Ecto neural progenitor cell (in vitro differentiated cells): ENCODE measurements around the gene TM4SF4.
"Not testable (repeated sequence)": the region's sequence is repeated elsewhere in the genome, so short reads cannot be mapped to it uniquely, and the experiment has no call there.

Experiments
- DNase-seq: peaks from one replicate; pipeline ENCODE4 v3.0.0-alpha.2; 2018; ENCODE audit warnings: low spot score

Gene TM4SF4, protein sequence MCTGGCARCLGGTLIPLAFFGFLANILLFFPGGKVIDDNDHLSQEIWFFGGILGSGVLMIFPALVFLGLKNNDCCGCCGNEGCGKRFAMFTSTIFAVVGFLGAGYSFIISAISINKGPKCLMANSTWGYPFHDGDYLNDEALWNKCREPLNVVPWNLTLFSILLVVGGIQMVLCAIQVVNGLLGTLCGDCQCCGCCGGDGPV

DNA sequence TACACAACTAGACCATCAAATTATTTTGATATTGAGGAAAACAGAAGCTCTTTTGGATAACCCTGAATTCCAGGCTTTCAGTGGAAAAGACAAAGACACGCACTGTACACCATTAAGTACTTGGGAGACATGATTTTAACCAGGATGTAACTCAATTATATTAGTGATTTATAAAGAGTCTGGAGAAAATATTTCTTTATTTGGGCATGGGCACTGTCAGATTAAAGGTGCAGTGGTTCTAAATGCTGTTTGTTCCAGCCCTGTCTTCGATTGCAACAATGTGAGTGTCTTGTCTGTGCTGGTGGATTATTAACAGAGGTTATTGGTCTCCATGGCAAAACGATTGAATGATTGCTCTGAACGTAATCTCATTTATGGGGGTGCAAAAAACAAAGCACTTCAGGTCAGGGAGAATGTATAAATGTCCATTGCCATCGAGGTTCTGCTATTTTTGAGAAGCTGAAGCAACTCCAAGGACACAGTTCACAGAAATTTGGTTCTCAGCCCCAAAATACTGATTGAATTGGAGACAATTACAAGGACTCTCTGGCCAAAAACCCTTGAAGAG, at the start of gene TM4SF4:
Gene TM4SF4, plus strand, starts transcription at position 448 of the 568 bp plus-strand sequence. CDS start 181 bp downstream, outside the sequence.
- DNase-seq = no peak

DNA sequence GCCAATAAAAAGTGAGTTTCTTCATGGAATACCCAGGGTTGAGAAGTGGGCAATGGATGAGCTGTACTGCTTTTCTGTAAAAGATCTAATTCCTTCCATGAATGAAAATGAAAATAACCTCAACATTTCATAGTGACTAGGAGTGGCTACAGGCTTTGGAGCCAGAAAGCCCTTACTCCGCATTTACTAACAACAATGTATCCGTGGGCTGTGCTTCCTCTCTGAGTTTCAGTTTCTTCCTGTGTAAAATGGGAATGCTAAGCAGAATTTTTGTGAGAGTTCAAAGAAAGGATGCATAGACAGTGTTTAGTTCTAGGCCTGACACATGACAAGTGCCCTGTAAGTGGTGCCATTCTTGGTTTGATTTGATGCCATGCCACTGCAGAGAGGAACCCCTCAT, 49.6 kb upstream of the TM4SF4 start:
- no peak for DNase-seq

DNA sequence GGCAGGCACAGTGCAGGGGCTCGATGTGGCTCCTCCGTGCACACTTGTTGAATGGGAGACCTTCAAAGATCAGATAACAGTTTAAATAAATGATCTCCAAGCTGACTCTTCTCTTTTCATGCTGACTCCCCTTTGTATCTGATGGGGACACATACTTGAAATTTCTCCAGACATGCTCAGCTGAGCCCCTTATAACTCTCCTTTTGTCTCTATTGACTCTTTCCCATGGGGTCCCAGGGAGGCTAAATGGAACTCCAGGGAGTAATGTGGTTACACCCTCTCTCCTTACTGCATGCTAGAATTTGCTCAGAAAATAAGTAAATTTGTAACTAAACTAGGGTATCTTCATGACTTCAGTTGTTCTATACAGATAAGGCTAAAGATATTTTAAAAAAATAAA, 48.2 kb upstream of the TM4SF4 start:
- no peak for DNase-seq

DNA sequence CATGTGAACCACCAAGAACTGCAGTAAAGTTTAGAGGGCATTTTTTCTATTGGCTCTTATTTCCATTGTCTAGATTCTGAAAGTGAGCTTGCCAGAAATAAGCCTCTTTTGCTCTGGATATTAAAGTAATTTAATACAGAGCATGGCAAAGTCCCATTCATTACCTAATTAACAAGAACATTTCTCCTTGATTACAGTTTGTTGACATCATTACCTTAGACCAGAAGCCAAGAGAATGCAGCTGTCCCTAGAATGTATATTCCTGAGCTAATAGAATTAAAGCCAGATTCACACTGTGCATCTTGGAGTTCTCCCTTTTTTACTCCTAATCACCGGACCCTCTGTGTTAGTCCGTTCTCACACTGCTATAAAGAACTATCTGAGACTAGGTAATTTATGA, 46.4 kb upstream of the TM4SF4 start:
- no peak for DNase-seq

DNA sequence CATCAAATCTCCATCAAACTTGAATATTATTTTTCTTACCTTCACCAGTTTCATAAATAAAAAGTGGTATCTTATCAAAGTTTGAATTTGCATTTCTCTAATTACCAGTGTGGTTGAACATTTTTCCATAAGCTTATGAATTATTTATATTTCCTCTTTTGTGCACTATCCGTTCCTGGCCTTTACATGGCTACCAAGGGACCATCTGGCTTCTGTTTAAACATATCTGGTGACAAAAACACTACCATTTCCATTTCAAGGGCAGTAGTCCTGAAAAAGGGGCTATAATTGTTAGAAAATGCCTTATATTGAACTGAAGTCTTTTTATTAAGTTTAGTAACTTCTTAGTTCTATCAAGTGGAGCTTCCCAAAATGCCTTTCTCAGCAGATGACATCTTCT, 44.3 kb upstream of the TM4SF4 start:
- no peak for DNase-seq

DNA sequence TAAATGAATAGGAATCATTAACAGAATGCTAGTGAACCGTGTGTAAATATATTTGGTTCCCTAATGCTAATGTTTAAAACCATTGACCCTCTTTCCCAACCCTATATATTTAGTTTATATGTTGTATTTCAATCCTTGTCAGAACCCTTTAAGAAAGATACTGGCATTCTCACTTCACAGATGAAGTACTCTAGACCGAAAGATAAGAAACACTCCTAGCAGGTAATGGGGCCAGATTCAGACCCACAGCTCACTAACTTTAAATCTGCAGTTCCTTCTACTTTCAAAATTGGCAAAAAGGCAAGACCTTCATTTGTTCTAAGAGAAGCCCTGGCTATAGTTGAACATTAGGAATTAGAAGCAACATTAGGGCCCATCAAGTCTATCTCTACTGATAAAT, 42.3 kb upstream of the TM4SF4 start:
- DNase-seq = no peak

DNA sequence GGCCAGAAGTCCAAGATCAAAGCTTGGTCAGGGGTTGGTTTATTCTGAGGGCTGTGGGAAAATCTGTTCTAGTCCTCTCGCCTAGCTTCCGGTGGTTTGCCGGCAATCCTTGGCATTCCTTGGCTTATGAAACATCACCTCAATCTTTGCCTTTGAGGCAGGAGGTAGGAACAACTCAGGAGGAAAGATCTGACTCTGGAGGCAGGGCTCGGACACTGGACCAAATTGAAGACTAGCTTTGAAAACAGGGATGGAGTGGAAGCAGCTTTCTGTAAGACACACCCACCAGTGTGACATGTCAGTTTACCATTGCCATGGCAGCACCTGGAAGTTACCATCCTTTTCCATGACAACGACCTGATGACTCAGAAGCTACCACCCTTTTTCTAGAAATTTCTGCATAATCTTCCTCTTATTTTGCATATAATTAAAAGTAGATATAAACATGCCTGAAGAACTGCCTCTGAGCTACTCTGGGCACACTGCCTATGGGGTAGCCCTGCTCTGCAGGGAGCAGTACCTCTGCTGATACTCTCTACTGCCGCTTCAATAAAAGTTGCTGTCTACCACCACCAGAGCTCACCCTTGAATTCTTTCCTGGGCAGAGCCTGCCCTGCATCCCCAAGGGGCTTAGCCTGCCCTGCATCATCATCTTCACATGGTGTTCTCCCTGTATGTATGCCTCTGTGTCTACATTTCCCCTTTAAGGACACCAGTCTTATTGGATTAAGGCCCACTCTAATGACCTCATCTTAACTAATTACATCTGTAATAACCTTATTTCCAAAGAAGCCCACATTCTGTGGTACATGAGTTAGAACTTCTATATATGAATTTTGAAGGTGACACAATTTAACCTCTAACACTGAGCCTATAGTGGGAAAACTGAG, 38.3 kb upstream of the TM4SF4 start:
- DNase-seq = no peak

DNA sequence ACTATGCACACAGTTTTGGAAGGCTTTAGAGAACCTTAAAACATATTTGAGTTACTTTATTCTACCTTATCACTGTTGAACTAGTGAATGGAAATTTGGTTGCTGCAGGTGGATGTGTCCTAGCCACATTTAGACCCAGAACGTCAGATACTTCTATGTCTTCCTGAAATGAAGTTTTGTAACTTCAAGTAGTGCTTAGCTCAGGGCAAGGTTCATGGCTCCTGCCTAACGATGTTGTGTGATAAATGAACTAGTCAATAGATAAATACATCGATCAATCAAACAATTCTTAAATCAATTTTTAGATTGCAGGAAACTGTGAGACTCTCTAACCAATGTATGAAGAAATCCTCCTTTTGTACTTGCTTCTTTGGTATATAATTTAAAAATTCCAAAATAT, 37.2 kb upstream of the TM4SF4 start:
- DNase-seq = no peak

DNA sequence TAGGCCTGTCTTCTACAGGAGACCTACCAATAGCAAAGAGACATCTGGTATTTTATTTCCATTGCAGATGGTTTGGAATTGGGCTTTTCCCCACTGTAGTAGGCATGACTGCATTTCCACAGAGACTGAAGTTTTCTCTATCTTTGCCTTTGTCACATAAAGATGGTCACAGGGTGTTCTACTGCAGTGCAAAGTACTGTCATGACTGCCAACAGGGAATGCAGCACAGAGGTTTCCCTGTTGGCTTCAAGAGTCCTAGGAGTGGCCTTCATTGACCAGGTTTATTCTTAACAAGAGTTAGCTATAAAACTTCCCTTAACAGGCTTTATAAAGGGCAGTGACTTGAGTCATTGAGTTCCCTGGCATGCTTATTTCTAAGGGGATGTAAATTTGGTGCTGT, 36.8 kb upstream of the TM4SF4 start:
- DNase-seq = no peak

DNA sequence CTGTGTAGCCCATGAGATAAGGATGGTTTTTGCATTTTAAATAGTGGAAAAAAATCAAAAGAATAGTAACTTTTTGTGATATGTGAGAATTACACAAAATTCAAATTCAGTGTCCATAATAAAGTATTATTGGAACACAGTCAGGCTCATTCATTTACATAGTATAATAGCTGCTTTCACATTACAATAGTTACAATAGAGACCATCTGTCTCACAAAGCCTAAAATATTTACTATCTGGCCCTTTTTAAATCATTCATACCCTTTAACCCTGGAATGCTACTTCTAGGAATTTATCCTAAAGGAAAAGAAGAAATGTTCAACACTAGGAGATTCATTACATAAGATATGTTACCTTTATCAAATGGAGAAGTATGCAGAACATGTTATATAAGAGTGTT, 35.5 kb upstream of the TM4SF4 start:
- DNase-seq = no peak

DNA sequence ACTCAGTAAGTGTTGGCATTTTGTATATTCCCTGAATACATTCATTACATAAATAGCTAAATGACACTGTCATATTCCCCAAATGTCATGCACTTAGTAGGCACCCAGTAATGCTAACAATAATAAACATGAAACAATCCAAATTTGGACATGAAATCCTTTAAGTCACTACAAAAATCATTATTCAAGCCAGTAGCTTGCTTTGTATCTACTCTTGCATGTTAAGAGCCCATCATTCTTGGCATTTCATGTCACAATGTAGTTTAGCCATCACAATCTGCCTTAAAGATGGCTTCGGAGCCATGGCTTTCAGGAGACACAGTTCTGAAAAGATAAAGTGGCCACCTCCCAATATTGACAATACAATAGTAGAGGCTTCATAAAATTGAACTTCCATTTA, 32.9 kb upstream of the TM4SF4 start:
- DNase-seq = no peak

DNA sequence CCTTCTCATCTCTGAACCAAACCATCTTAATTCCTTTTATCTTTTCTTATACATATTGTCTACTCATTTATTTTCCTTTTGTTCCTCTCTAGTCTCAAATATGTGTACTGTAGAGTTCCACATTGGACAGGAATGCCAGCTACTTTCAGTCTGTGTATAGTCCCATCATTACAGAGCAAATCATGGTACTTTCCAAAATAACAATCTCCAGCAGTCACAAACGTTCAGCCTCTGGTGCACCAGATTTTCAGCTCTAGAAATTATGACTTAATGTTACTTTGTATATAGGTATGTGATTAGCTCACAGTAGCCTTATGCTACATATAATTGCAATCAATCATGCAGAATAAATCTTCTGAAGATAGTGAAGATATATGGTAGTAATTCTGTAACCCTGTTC, 32.5 kb upstream of the TM4SF4 start:
- no peak for DNase-seq

DNA sequence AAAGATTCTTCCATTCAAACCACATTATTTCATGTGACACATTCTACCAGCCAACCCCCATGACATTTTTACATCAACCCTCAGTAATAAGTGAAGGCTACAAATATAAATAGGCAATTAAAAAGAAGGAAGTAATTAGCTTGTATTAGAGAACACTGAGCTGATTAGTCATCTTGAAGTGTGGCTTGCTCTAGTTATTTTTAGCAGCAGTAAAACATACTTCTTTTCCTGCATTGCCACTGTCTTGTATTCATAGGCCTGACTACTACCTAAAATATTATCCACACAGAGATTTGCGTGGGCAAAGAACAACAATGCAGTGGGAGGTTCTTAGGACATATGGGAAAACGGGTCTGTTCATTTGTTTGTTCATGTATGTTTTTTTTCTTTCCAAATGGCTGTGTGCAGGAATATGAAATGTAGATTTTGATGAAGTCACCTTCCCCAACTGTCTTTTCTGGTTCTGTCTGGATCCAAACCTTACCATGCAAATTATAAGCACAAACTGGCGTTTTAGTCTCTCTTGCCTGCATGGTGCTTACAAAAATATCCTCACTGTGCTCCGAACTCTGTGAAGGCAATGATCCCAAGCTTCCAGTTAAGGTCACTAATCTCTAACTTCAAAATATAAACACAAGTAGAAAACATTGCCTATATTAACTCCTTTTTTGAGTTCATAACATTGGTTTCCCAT, 31.5 kb upstream of the TM4SF4 start:
- no peak for DNase-seq

DNA sequence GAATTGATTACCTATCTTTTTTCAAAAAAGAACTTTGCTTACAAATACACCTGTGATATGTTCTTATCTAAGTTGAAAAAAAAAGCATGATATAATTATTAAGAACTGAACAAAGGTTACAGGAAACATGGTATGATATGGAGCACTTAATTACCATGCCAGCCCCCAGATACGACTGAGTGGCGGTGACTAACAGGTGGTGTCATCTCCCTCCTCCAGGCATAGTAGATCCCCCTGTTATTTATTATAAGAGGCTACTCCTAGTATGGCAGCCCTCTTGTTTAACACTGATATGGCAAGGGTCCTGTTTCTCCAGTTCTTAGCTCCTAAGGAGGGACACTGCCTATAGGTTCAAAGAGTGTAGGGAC, 31.0 kb upstream of the TM4SF4 start:
- no peak for DNase-seq

DNA sequence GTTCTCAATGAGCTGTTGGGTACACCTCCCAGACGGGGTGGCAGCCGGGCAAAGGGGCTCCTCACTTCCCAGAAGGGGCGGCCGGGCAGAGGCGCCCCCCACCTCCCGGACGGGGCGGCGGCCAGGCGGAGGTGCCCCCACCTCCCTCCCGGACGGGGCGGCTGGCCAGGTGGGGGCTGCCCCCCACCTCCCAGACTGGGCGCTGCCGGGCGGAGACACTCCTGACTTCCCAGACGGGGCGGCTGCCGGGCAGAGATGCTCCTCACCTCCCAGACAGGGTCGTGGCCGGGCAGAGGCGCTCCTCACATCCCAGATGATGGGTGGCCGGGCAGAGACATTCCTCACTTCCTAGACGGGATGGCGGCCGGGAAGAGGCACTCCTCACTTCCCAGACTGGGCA, 29.6 kb upstream of the TM4SF4 start:
- DNase-seq = not testable (repeated sequence)

DNA sequence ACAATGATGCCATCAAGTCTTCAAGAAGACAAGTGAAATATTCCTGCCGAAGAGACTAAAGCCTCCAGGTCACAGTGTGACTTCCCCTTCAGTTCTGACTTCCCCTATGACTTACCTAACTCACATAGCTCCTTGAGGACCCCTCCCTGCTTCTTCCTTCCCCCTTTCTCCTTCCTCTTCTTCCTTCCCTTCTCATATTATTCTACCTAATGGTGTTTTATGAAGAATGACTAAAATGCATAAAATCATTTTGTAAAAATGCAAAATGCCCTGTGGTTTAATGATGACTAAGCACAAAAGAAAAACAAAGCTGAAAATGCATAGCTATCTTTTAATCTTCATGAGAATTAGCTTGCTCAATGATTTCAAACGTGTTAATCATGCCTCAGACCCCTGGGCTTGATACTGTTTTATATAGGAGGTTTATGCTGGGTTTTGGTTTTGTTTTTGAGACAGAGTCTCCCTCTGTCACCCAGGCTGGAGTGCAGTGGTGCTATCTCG, 26.1 kb upstream of the TM4SF4 start:
- no peak for DNase-seq

DNA sequence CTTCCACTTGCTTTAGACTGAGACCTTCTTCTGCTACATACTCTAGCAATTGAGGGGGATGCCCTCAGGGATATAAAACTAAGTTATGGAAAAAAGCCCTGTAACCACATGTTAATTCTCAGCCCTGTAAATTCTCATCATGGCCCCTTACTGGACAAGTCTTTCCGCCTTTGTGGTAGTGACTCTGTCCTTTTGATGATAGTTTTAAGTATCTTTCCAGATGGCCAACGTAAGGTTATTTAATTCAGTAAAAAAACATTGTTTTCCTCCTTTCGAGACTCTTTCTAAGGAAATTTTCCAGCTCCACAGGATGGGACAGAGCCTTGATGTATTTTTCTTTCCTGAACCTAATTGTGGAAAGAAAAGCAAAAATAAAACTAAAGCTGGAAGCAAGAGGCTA, 25.3 kb upstream of the TM4SF4 start:
- DNase-seq = no peak

DNA sequence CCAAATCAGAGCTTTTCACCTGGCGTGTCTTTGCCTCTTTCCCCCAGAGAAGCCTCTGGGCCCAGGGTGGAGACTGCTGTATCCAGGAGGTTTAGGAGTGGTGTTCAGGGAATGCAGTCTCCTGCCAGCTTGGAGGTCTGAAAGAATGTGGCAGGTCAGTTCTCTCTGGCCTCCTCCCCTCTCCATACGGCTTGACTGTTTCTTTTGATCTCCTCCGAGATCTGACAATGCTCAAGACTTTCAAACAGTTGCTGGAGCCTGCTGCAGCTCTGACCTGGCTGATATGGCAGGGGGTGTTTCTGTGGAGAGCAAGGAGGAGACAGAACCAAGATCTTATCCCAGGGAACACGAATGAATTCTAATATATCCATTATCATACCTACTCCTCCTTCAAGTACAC, 24.7 kb upstream of the TM4SF4 start:
- peak; percentile 51 for DNase-seq

DNA sequence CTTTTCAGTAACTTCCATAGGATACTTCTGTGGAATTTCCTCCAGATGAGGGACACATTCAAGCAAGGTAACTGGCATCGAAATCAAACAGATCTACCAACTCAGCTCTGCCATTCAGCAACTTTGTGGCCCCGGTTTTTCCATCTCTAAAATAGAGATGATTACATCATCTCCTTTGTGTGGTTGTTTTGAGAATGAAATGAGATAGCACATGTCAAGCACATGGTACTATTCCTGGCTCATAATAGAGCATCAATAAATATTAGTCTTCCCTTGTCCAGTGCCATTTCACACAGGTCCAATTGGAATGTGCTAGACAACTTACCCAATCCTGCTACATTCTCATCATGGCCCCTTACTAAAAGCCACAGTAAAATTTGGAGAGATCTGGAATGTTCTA, 24.2 kb upstream of the TM4SF4 start:
- no peak for DNase-seq

DNA sequence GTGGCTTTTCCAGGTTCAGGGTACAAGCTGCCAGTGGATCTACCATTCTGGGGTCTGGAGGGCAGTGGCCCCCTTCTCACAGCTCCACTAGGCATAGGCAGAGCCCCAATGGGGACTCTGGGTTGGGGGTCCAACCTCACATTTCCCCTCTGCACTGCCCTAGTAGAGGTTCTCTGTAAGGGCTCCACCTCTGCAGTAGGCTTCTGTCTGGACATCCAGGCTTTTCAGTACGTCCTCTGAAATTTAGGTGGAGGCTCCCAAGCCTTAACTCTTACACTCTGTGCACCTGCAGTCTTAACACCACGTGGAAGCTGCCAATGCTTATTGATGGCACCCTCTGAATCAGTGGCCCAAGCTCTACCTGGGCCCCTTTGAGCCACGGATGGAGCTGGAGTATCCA, 22.5 kb upstream of the TM4SF4 start:
- no peak for DNase-seq

DNA sequence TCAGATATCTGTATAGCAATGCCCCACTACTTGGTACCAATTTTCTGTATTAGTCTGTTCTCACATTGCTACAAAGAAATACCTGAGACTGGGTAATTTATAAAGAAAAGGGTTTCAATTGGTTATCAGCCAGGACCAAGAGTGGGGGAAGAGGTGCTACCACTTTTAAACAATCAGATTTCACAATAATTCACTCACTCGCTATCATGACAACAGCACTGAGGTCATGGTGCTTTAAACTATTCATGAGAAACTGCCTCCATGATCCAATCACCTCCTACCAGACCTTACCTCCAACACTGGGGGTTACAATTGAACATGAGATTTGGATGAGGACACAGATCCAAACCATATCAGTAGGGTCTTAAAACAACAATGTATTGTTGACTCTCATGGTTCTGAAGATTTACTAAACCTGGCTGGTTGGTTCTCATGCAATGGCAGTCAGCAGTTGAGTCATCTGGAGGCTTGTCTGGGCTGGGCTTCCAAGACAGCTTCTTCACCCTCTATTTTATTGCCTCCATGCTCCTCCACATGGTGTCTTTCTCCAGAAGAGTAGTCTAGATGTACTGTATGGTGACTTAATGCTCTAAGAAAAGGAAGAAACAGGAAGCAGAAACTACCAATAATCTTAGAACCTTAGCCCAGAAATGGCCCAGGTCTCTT, 21.2 kb upstream of the TM4SF4 start:
- DNase-seq = no peak

DNA sequence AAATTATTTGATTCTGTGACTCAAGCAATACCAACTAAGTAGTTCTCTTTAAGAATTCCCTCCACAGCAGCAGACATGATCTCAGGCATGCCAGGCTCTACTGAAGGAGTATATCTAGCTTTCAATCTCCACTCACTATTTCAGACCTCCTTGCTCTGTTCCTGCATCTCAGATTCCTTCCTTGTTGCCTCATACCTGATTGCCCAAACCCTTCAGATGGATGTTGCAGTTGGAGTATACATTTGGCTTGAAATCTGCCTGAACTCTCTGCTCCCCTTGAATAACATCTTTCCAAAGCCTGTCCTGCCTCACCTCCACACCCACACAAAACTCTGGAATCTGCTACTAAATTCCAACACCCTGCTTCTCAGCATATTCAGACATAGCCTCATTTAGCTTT, 19.8 kb upstream of the TM4SF4 start:
- no peak for DNase-seq
